ENCODE measurements around the gene RPS6KA4. TPM values are rescaled to one million over a fixed set of nuclear protein-coding genes. Genes with fewer than 3 reads are reported as not detected.

RPS6KA4 gene
- total RNA-seq, 6 donors from 2014 or later, result 16.3 to 93.2 (median 46.7) TPM

DNA sequence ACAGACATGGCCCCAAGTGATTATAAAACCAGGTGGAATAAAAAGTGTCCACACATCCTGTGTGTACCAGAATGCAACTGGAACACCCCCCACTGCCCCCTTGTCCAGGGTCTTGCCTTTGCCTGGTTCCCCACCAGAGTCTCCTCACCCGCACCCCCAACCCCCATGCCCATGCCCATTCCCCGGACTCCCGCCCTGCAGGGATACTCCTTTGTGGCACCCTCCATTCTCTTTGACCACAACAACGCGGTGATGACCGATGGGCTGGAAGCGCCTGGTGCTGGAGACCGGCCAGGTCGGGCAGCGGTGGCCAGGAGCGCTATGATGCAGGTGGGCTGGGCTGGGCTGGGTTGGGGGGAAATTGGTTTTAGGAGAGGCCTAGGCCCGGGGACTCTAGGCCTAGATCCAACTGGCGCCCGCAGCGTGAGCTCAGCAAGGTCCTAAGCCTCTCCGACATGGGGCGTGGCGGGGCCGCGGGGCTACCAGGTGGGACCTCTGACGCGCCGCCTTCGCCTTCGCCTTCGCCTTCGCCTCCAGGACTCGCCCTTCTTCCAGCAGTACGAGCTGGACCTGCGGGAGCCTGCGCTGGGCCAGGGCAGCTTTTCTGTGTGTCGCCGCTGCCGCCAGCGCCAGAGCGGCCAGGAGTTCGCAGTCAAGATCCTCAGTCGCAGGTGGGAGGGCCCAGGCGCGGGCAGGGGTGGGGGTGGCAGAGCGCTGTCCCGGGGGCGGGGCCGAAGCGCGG, 9.1 kb downstream of the RPS6KA4 start:
- Histone ChIP-seq H3K4me1 (no peaks in the 10 kb centered on the region), H3K36me3 (peaks cover 23 to 84% (median 78%) of the 10 kb centered on the region in 4 donors), H3K4me3 (no peak overlapping the region), H3K9me3 (no peaks in the 10 kb centered on the region), H3K27me3 (no peaks in the 10 kb centered on the region), H3K27ac (no peak overlapping the region)
- TF ChIP-seq, protein P1, sequence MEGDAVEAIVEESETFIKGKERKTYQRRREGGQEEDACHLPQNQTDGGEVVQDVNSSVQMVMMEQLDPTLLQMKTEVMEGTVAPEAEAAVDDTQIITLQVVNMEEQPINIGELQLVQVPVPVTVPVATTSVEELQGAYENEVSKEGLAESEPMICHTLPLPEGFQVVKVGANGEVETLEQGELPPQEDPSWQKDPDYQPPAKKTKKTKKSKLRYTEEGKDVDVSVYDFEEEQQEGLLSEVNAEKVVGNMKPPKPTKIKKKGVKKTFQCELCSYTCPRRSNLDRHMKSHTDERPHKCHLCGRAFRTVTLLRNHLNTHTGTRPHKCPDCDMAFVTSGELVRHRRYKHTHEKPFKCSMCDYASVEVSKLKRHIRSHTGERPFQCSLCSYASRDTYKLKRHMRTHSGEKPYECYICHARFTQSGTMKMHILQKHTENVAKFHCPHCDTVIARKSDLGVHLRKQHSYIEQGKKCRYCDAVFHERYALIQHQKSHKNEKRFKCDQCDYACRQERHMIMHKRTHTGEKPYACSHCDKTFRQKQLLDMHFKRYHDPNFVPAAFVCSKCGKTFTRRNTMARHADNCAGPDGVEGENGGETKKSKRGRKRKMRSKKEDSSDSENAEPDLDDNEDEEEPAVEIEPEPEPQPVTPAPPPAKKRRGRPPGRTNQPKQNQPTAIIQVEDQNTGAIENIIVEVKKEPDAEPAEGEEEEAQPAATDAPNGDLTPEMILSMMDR (IDR thresholded peaks at IDR 0.05), result no peak
- TF ChIP-seq EP300 (IDR thresholded peaks at IDR 0.05) (no peak), POLR2A (IDR thresholded peaks at IDR 0.05) (no peak), POLR2AphosphoS5 (IDR thresholded peaks at IDR 0.05) (no peak)
- peak in 1 of 2 donors; percentile 84 for DNase-seq
- ATAC-seq (ENCODE audit: low FRiP score in 2 of 2), result no peak
- 92 to 94% methylated on average over 35 to 46 of the region's 46 CpGs for WGBS, 2 donors

DNA sequence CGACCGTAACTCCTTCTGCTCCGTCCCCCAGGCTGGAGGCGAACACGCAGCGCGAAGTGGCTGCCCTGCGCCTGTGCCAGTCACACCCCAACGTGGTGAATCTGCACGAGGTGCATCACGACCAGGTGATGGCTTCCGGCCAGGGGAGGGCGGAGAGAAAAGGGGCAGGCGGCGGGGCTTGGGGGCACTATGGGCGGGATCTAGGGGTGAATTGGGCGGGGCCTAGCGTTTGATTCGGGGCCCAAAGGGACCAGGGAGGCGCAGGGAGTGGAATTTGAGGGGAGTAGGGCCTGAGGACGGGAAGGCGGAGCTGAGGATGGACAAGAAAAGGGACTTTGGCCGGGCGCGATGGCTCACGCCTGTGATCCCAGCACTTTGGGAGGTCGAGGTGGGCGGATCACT, 9.7 kb downstream of the RPS6KA4 start:
- H3K36me3 ChIP-seq, result peaks cover 19 to 79% (median 72%) of the 10 kb centered on the region in 4 donors
- DNase-seq, result no peak
- no peak overlapping the region for H3K4me3 ChIP-seq

DNA sequence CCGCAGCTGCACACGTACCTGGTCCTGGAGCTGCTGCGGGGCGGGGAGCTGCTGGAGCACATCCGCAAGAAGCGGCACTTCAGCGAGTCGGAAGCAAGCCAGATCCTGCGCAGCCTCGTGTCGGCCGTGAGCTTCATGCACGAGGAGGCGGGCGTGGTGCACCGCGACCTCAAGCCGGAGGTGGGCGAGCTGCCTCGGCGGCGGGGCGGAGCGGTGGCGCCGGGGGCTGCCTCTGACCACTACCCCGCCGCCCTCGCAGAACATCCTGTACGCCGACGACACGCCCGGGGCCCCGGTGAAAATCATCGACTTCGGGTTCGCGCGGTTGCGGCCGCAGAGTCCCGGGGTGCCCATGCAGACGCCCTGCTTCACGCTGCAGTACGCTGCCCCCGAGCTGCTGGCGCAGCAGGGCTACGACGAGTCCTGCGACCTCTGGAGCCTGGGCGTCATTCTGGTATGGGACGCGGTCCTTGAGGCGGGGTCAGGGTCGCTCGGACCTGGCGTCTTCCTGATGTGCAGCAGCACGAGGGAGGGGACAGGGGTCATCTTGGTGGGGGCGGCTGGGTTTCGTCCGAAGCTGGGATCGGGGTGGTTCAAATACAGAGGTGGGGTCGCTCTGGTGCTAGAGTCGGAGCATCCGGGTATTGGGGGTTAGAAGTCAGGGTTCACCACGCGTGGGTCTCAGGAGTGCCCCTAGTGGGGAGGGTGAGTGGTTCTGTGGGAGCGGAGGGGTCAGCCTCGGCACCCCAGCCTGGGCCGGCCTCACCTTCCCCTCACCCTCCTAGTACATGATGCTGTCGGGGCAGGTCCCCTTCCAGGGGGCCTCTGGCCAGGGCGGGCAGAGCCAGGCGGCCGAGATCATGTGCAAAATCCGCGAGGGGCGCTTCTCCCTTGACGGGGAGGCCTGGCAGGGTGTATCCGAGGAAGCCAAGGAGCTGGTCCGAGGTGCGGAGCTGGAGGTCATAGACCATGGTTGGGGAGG, 10.8 kb downstream of the RPS6KA4 start:
- 92 to 93% methylated on average over 48 to 68 of the region's 82 CpGs for WGBS, 2 donors
- TF ChIP-seq POLR2AphosphoS5 (IDR thresholded peaks at IDR 0.05) (no peak), POLR2A (IDR thresholded peaks at IDR 0.05) (no peak), EP300 (IDR thresholded peaks at IDR 0.05) (no peak)
- TF ChIP-seq, protein P1 (IDR thresholded peaks at IDR 0.05), result no peak
- ATAC-seq (ENCODE audit: low FRiP score in 2 of 2) (no peak), DNase-seq (peak in 1 of 2 donors; percentile 86)
- H3K4me3 ChIP-seq, result no peak overlapping the region
- H3K27ac ChIP-seq, result no peak overlapping the region
- H3K36me3 ChIP-seq, result peaks cover 16 to 70% (median 64%) of the 10 kb centered on the region in 4 donors
- H3K9me3 ChIP-seq, result no peaks in the 10 kb centered on the region
- no peaks in the 10 kb centered on the region for H3K4me1 ChIP-seq
- H3K27me3 ChIP-seq, result no peaks in the 10 kb centered on the region

More for the DNA sequence above, 9.7 kb downstream of the RPS6KA4 start:
- Histone ChIP-seq H3K9me3 (no peaks in the 10 kb centered on the region), H3K27ac (no peak overlapping the region), H3K4me1 (no peaks in the 10 kb centered on the region), H3K27me3 (no peaks in the 10 kb centered on the region)
- ATAC-seq (ENCODE audit: low FRiP score in 2 of 2), result no peak
- 91 to 94% methylated on average over 25 to 28 of the region's 28 CpGs for WGBS, 2 donors
- TF ChIP-seq POLR2AphosphoS5 (IDR thresholded peaks at IDR 0.05), result no peak
- no peak for TF ChIP-seq POLR2A (IDR thresholded peaks at IDR 0.05)

DNA sequence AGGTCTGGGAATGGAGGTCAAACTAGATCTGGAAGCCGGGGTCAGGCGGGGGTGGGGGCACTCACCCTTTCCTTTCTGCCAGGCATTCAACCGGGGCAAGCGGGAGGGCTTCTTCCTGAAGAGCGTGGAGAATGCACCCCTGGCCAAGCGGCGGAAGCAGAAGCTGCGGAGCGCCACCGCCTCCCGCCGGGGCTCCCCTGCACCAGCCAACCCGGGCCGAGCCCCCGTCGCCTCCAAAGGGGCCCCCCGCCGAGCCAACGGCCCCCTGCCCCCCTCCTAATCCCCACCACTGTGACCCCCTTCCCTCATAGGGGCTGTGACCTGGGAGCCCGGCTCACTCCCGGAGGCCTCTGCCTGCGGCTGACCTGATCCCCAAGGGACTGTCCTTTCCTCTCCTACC, 12.2 kb downstream of the RPS6KA4 start:
- no peaks in the 10 kb centered on the region for H3K4me1 ChIP-seq
- no peak overlapping the region for H3K4me3 ChIP-seq
- 86 to 94% methylated on average over 10 to 22 of the region's 22 CpGs for WGBS, 2 donors
- H3K36me3 ChIP-seq, result peaks cover 16 to 56% (median 50%) of the 10 kb centered on the region in 4 donors
- no peak for DNase-seq
- no peak for ATAC-seq (ENCODE audit: low FRiP score in 2 of 2)
- H3K27me3 ChIP-seq, result no peaks in the 10 kb centered on the region
- no peaks in the 10 kb centered on the region for H3K9me3 ChIP-seq
- H3K27ac ChIP-seq, result no peak overlapping the region
- TF ChIP-seq POLR2AphosphoS5 (IDR thresholded peaks at IDR 0.05) (no peak), EP300 (IDR thresholded peaks at IDR 0.05) (no peak), POLR2A (IDR thresholded peaks at IDR 0.05) (no peak)
- TF ChIP-seq, protein P1 (IDR thresholded peaks at IDR 0.05), result no peak

DNA sequence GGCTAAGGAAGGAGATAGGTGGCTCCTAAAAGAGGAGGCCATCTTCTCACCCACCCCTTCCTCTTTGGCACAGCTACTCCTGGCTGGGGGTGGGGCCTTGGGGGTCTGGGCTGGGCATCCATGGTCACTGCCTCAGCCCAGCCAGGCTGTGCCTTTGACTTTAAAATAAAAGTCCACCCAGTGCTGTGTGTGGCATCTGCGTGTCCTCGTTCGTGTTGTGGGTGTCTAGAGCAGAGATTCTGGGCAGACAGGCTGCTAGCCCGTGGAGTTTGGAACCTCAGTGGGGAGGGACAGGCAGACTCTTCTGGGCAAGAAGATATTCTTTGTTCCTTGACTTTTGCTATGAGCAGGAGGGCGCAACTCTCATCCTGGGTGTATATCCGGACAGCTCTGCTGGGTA, 13.1 kb downstream of the RPS6KA4 start:
- no peak for ATAC-seq (ENCODE audit: low FRiP score in 2 of 2)
- 90 to 93% methylated on average over 5 to 6 of the region's 6 CpGs for WGBS, 2 donors
- Histone ChIP-seq H3K4me3 (no peak overlapping the region), H3K27me3 (no peaks in the 10 kb centered on the region), H3K27ac (no peak overlapping the region), H3K36me3 (peaks cover 12 to 47% (median 44%) of the 10 kb centered on the region in 4 donors), H3K9me3 (no peaks in the 10 kb centered on the region), H3K4me1 (no peaks in the 10 kb centered on the region)
- TF ChIP-seq POLR2AphosphoS5 (IDR thresholded peaks at IDR 0.05) (no peak), POLR2A (IDR thresholded peaks at IDR 0.05) (no peak), EP300 (IDR thresholded peaks at IDR 0.05) (no peak)
- TF ChIP-seq, protein P1 (IDR thresholded peaks at IDR 0.05), result no peak
- no peak for DNase-seq
